Cardiac fibroblast (primary cell): ENCODE measurements around the gene GRIA3.

ENCODE experiments used
- DNase-seq, 2 donors: peaks; one replicate each; pipeline versions ENCODE4 v3.0.0 to v3.0.0-alpha.2; 2010; ENCODE audit warnings: low read depth in 2 of 2
- H3K4me3 ChIP-seq, 2 donors: replicated peaks in 1 of 2; 1 replicate in 1 of 2; 2 replicates in 1 of 2; pipeline ENCODE4 v1.5.1; 2011; ENCODE audit warnings: low read depth in 2 of 2, low read length in 2 of 2, mild to moderate bottlenecking in 2 of 2, moderate library complexity in 1 of 2
- TF ChIP-seq, protein P1 (sequence below): IDR thresholded peaks from one replicate; pipeline ENCODE4 v1.5.1; 2011; ENCODE audit warnings: low read depth, mild to moderate bottlenecking, low read length, inconsistent platforms

GRIA3 gene

DNA sequence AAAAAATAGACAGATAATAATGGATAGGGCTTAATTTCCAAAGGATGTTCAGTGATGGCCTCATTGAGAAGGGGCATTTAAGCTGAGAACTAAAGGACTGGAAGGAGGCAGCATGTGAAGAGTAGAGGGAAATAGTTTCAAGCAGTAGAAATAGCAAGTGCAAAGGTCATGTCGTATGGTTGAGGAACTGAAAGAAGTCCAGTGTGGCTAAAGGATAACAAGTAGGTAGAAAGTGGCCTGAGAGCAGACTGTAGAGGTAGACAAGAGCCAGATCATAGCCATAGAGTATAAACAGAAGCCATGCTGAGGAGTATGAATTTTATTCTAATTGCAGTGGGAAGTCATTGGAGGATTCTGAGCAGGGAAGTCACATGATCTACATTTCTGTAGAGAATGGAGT lies 72.3 kb downstream of the GRIA3 start:
- TF ChIP-seq, protein P1, sequence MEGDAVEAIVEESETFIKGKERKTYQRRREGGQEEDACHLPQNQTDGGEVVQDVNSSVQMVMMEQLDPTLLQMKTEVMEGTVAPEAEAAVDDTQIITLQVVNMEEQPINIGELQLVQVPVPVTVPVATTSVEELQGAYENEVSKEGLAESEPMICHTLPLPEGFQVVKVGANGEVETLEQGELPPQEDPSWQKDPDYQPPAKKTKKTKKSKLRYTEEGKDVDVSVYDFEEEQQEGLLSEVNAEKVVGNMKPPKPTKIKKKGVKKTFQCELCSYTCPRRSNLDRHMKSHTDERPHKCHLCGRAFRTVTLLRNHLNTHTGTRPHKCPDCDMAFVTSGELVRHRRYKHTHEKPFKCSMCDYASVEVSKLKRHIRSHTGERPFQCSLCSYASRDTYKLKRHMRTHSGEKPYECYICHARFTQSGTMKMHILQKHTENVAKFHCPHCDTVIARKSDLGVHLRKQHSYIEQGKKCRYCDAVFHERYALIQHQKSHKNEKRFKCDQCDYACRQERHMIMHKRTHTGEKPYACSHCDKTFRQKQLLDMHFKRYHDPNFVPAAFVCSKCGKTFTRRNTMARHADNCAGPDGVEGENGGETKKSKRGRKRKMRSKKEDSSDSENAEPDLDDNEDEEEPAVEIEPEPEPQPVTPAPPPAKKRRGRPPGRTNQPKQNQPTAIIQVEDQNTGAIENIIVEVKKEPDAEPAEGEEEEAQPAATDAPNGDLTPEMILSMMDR: no peak
- no peak overlapping the region for H3K4me3 ChIP-seq
- no peak for DNase-seq

DNA sequence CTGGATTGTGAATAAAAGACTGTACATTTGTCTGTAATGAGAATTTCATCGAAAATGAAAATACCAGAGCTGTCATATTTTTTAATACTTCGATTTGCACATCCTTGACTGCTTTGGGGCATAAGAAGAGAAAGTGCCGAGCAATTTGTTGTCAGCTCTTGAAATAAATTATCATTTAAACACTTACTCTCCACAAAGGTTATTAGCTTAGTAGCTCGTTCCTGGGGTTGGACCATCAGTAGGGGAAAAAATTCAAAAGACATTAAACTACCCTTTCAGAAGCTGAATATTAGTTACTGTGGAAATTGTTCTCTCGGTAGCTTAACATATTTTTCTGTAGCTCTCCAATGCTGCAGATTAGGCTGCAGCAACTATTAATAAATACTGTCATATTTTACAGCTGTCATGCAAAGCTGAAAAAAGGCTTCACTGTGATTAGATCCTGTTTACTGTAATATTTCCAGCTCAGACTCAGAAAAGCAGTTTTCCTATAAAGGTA lies 76.9 kb downstream of the GRIA3 start:
- H3K4me3 ChIP-seq: no peak overlapping the region
- TF ChIP-seq, protein P1: no peak
- no peak for DNase-seq

DNA sequence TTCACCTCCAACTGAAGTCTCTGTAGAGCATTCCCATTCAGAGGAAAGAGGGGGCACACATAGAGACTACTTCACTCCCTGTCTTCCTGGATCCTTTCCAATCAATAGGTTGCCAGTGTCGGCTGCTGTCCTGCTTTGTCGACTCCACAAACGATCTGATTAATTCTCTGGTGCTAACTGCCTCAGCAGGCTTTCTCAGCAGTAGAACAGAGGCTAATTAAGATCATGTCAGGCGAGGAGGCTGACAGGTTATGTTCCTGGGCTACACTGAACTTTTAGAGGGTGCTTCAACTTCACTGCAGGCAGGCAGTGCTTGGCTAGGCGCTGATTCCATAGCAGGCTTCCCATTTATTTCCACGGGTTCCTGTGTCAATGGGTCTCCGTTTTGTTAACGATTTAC lies 79.2 kb downstream of the GRIA3 start:
- TF ChIP-seq, protein P1: no peak
- DNase-seq: no peak
- no peak overlapping the region for H3K4me3 ChIP-seq

DNA sequence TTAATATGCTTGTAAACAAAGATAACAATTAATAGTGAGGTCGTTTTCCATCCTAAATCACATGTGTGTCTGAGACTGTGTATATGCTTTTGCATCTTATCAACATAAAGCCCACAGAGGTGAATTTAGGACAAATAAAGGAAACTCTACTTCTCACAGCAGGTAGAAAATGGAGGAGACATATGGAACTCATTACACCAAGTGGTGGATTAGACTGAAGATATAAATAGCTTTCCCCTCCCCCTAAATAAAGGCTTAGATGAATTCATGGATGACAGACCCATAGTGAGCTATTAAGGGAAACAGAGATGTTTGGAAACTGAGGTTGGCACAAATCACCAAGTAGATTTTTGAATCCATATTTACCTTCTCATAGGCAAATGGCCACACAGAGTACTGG lies 79.7 kb downstream of the GRIA3 start:
- H3K4me3 ChIP-seq: no peak overlapping the region
- TF ChIP-seq, protein P1: no peak
- DNase-seq: no peak

DNA sequence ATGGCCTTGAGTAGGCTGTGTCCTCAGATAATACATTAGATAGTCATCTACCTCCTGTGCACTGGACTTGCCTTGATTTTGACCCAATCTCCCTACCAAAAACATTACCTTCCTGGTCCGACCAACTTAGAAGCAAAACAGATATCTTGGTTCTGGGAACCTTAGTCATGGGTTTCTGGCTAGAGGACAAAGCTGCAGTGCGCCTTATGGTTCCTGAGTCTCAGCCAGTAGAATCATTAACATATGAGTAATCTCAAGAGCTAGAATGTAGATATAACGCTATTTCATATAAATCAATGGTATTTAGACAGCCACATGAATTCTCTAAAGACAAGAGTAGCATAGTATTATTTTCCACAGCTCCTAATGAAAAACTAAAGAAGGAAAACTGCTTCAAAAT lies 83.1 kb downstream of the GRIA3 start:
- TF ChIP-seq, protein P1: no peak
- no peak overlapping the region for H3K4me3 ChIP-seq
- DNase-seq: peak in 1 of 2 donors; percentile 37

DNA sequence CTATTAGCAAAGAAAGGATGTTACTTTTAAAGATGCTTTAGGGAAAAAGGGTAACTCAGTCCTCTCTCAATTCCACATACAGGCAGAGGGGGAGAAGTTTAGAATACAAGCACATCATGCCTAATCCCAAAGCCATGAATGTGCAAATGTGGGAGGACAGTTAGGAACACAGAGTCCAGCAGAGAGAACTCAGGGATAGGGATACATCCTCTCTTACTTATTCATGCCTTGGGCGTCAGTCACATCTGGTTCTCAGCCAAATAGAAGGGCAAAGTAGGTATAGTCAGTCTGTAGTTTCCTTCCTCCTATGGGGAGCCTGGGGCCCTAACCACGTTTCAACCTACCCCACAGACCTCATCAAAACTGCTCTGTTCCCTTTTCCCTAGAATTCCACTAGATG lies 87.8 kb downstream of the GRIA3 start:
- no peak for DNase-seq
- H3K4me3 ChIP-seq: no peak overlapping the region
- TF ChIP-seq, protein P1: no peak

DNA sequence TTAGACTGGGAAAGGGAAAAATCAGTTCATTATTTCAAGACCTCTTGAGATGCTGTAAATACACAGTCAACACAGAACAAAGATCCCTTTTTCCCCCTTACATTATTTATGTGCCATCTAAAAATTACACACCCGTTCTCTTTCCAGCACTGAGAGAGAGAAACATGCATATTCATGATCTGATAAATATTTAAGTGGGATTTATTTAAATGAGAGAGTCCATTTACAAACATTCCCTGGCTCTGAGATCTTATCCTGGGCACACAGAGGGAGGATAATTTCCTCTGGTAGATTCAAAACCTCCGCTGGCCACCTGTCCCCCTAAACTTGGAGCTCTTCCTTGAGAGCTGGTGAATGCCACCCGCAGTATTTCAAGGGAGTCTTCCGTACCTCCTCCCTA lies 88.6 kb downstream of the GRIA3 start:
- no peak for DNase-seq
- TF ChIP-seq, protein P1: no peak
- no peak overlapping the region for H3K4me3 ChIP-seq
